OCI-LY7 (cell line): ENCODE data around the gene COMMD3. TPM values are rescaled to one million over a fixed set of nuclear protein-coding genes. Genes with fewer than 3 reads are reported as not detected.

Source experiments
- Bru-seq: library from RNA; stranded (reverse); fragments of 400-500 nt; gene quantifications from one replicate; lab custom pipeline; 2021; lab: Mats Ljungman, UMichigan
- BruChase-seq, 2 experiments: library from RNA; stranded (reverse); fragments of 400-500 nt; gene quantifications; one replicate each; lab custom pipeline; 2021; lab: Mats Ljungman, UMichigan
- BruUV-seq: library from RNA; stranded (reverse); fragments of 400-500 nt; replicated peaks from 2 replicates; lab custom pipeline; 2021; lab: Mats Ljungman, UMichigan
- CTCF ChIA-PET: fragments of 300-600 bp; sonication (Branson Sonifier 250); formaldehyde crosslinking; loops from one replicate; lab custom pipeline; 2022; ENCODE audit warnings: antibody characterized with exemption; ENCODE audit not compliant: unreplicated experiment; lab: Charles Lee
- POLR2A ChIA-PET: fragments of 300-600 bp; sonication (Branson Sonifier 250); formaldehyde crosslinking; loops from one replicate; lab custom pipeline; 2022; ENCODE audit warnings: antibody characterized with exemption; lab: Charles Lee
- DNase-seq: peaks from one replicate; pipeline ENCODE4 v3.0.0-alpha.2; 2015; ENCODE audit warnings: low spot score
- H2AFZ ChIP-seq: fragments of 200-600 bp; sonication (generic), shearing (Covaris generic); 2 replicates; pipeline ENCODE4 v1.6.1; 2014; ENCODE audit warnings: mild to moderate bottlenecking, antibody characterized with exemption, low read length, moderate library complexity
- H3K27ac ChIP-seq: fragments of 200-600 bp; sonication (generic); 2 replicates; pipeline ENCODE4 v1.5.1; 2014; ENCODE audit warnings: mixed run types, low read depth, mild to moderate bottlenecking, moderate library complexity, low read length, inconsistent platforms; ENCODE audit not compliant: poor library complexity, severe bottlenecking
- H3K36me3 ChIP-seq: fragments of 200-600 bp; sonication (generic); 2 replicates; pipeline ENCODE4 v1.6.1; 2014; ENCODE audit warnings: mild to moderate bottlenecking, antibody characterized with exemption, low read length, moderate library complexity, mixed read lengths; ENCODE audit not compliant: insufficient read depth
- H3K4me1 ChIP-seq: fragments of 200-600 bp; sonication (generic); 2 replicates; pipeline ENCODE4 v1.5.1; 2014; ENCODE audit warnings: mild to moderate bottlenecking, low read length; ENCODE audit not compliant: insufficient read depth, poor library complexity, severe bottlenecking
- H3K4me2 ChIP-seq: fragments of 200-600 bp; sonication (generic); 2 replicates; pipeline ENCODE4 v1.6.1; 2014; ENCODE audit warnings: mild to moderate bottlenecking, low read length
- H3K4me3 ChIP-seq: fragments of 200-600 bp; sonication (generic); 2 replicates; pipeline ENCODE4 v1.5.1; 2014; ENCODE audit warnings: mild to moderate bottlenecking, low read depth, low read length; ENCODE audit not compliant: poor library complexity, severe bottlenecking
- H3K79me2 ChIP-seq: fragments of 200-600 bp; sonication (generic); 2 replicates; pipeline ENCODE4 v1.6.1; 2016; ENCODE audit warnings: low read depth, mild to moderate bottlenecking, low read length, moderate library complexity, mixed read lengths; ENCODE audit not compliant: insufficient read depth
- H3K9me2 ChIP-seq: fragments of 200-600 bp; sonication (generic); 2 replicates; pipeline ENCODE4 v1.6.1; 2016; ENCODE audit warnings: mild to moderate bottlenecking, low read length, mixed read lengths; ENCODE audit not compliant: insufficient read depth
- H3K9me3 ChIP-seq: fragments of 200-600 bp; sonication (generic); 2 replicates; pipeline ENCODE4 v1.6.1; 2014; ENCODE audit warnings: mild to moderate bottlenecking, mixed run types, low read length, mixed read lengths
- H4K20me1 ChIP-seq: fragments of 200-600 bp; sonication (generic); 2 replicates; pipeline ENCODE4 v1.6.1; 2014; ENCODE audit warnings: mild to moderate bottlenecking, antibody characterized with exemption, low read length, moderate library complexity, mixed read lengths; ENCODE audit not compliant: insufficient read depth
- EZH2phosphoT487 ChIP-seq: fragments of 200-600 bp; sonication (generic); IDR thresholded peaks from 2 replicates; pipeline ENCODE4 v1.6.1; 2018; ENCODE audit warnings: low read depth, borderline replicate concordance, mild to moderate bottlenecking, mixed run types, antibody characterized with exemption, low read length, moderate library complexity, mixed read lengths
- intact Hi-C: fragments of 100-400 bp; cut with micrococcal nuclease; formaldehyde crosslinking; loops from one replicate; pipeline ENCODE4 v1.10.0; 2022; ENCODE audit not compliant: unreplicated experiment
- long read RNA-seq: library from polyadenylated mRNA; stranded (forward); transcript quantifications from one replicate; pipeline ENCODE4 v2.0.0, GENCODE V29; 2022
- total RNA-seq, 2 experiments: library from RNA; depleted of rRNA in 1 of 2; stranded (reverse); fragments of >200 nt in 1 of 2; shearing (Covaris generic) in 1 of 2; gene quantifications; 2 replicates each; pipeline ENCODE4 v1.2.3, GENCODE V29; 2014 to 2022
- TF ChIP-seq, protein P1 (sequence below): fragments of 200-600 bp; sonication (generic); conservative IDR thresholded peaks from 2 replicates; pipeline ENCODE4 v1.5.1; 2014; ENCODE audit warnings: mild to moderate bottlenecking, antibody characterized with exemption, low read length, moderate library complexity, mixed read lengths

COMMD3 gene
- total RNA-seq (2014; rRNA removed; shearing (Covaris generic)) (24.6 and 30.1 TPM in 2 replicates), total RNA-seq (2022) (50.8 and 53.0 TPM in 2 replicates), Bru-seq, nascent RNA (percentile 79 among the genes with signal in this experiment), BruChase-seq, experiment 1, labeled RNA remaining after a 6-hour chase (percentile 92 among the genes with signal in this experiment), BruChase-seq, experiment 2, labeled RNA remaining after a 2-hour chase (percentile 87 among the genes with signal in this experiment)
- long read RNA-seq, transcript COMMD3-206 (4 exons, 1,344 nt), result minor isoform, 7 of 88 reads
- long read RNA-seq, transcript COMMD3-205 (5 exons, 1,407 nt), result minor isoform, 7 of 88 reads
- long read RNA-seq, transcript COMMD3-201 (8 exons, 1,342 nt), result major isoform, 51 of 88 reads
- long read RNA-seq, partial matches to known transcripts, result 3 of 88 reads
- long read RNA-seq, other reads (novel, unspliced or antisense), result 13 of 88 reads

GRCh38 chr10:22316286-22317075, at the start of gene COMMD3:
Gene COMMD3 (plus strand): TSS chr10:22316388. CDS start chr10:22316418, 30 bp downstream.
- DNase-seq, result peak; percentile 89
- CTCF ChIA-PET, result no interaction called here
- peak within 1 kb of the TSS; percentile 92 for H3K4me3 ChIP-seq
- H3K9me3 ChIP-seq, result no peaks in the 10 kb centered on the region
- H3K4me2 ChIP-seq, result peak within 1 kb of the TSS; percentile 98
- POLR2A ChIA-PET, result interaction anchor here (0.6 to 2.6 kb wide), 13 partner anchors 11 to 388 kb away, joined by 3 to 11 read pairs (median 5); no protein-coding TSS in a partner anchor
- intact Hi-C loops, result loop anchor here (1.0 to 10.0 kb wide), 5 partner anchors 24 to 396 kb away; partner anchors contain the start of gene PIP4K2A
- H4K20me1 ChIP-seq, result peaks cover 23% of the 10 kb centered on the region; the same call in 1 of the 2 replicates
- TF ChIP-seq EZH2phosphoT487, result no peak
- TF ChIP-seq, protein P1, sequence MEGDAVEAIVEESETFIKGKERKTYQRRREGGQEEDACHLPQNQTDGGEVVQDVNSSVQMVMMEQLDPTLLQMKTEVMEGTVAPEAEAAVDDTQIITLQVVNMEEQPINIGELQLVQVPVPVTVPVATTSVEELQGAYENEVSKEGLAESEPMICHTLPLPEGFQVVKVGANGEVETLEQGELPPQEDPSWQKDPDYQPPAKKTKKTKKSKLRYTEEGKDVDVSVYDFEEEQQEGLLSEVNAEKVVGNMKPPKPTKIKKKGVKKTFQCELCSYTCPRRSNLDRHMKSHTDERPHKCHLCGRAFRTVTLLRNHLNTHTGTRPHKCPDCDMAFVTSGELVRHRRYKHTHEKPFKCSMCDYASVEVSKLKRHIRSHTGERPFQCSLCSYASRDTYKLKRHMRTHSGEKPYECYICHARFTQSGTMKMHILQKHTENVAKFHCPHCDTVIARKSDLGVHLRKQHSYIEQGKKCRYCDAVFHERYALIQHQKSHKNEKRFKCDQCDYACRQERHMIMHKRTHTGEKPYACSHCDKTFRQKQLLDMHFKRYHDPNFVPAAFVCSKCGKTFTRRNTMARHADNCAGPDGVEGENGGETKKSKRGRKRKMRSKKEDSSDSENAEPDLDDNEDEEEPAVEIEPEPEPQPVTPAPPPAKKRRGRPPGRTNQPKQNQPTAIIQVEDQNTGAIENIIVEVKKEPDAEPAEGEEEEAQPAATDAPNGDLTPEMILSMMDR, result no peak
- H2AFZ ChIP-seq, result peak within 1 kb of the TSS; percentile 96
- no TSS peak for BruUV-seq
- peak within 1 kb of the TSS; percentile 61 for H3K27ac ChIP-seq
- no peaks in the 10 kb centered on the region for H3K9me2 ChIP-seq
- 0 out of 2 replicates have a peak, but pooled peaks cover 11% of the 10 kb centered on the region for H3K79me2 ChIP-seq
- peaks cover 28% of the 10 kb centered on the region for H3K4me1 ChIP-seq
- no peaks in the 10 kb centered on the region for H3K36me3 ChIP-seq

GRCh38 chr10:22268503-22268902, 47.7 kb upstream of the COMMD3 start:
- intact Hi-C loops, result no loop called here
- no peak for DNase-seq
- Histone ChIP-seq H3K9me3 (no peaks in the 10 kb centered on the region), H4K20me1 (no peaks in the 10 kb centered on the region), H3K4me2 (no peak overlapping the region), H3K27ac (no peak overlapping the region), H3K79me2 (no peaks in the 10 kb centered on the region), H2AFZ (no peak overlapping the region), H3K36me3 (no peaks in the 10 kb centered on the region), H3K4me1 (no peaks in the 10 kb centered on the region), H3K9me2 (no peaks in the 10 kb centered on the region), H3K4me3 (no peak overlapping the region)
- ChIA-PET POLR2A (no interaction called here), CTCF (no interaction called here)
- no TSS peak for BruUV-seq
- TF ChIP-seq EZH2phosphoT487, result no peak
- TF ChIP-seq, protein P1, result no peak
